MCF 10A (cell line): ENCODE data around the gene PHLDB3. TPM values are rescaled to one million over a fixed set of nuclear protein-coding genes. Genes with fewer than 3 reads are reported as not detected.

Source experiments
- BruUV-seq: library from RNA; stranded (reverse); fragments of 400-500 nt; replicated peaks from 2 replicates; lab custom pipeline; 2021; lab: Mats Ljungman, UMichigan
- CTCF ChIA-PET: fragments of 300-600 bp; sonication (Branson Sonifier 250); formaldehyde crosslinking; extraction: SDS; loops from one replicate; lab custom pipeline; 2021; ENCODE audit warnings: antibody characterized with exemption, inconsistent platforms; lab: Yijun Ruan, JAX
- POLR2A ChIA-PET: fragments of 300-600, 350-650 bp; sonication (Branson Sonifier 250); formaldehyde crosslinking; extraction: SDS; loops from one replicate; lab custom pipeline; 2020; ENCODE audit warnings: antibody characterized with exemption, inconsistent platforms; lab: Yijun Ruan, JAX
- DNase-seq: peaks from one replicate; pipeline ENCODE4 v3.0.0-alpha.2; 2018; ENCODE audit not compliant: unreplicated experiment
- H3K27ac Mint-ChIP-seq: one replicate; pipeline ENCODE4 v1.8.0; 2022; ENCODE audit warnings: mild to moderate bottlenecking, low read depth, mixed read lengths; ENCODE audit not compliant: unreplicated experiment
- H3K27me3 Mint-ChIP-seq: one replicate; pipeline ENCODE4 v1.8.0; 2022; ENCODE audit warnings: mixed read lengths; ENCODE audit not compliant: insufficient read depth, unreplicated experiment
- H3K36me3 Mint-ChIP-seq: one replicate; pipeline ENCODE4 v1.8.0; 2022; ENCODE audit warnings: mild to moderate bottlenecking, moderate library complexity, mixed read lengths; ENCODE audit not compliant: insufficient read depth, unreplicated experiment
- H3K4me1 Mint-ChIP-seq: one replicate; pipeline ENCODE4 v1.8.0; 2022; ENCODE audit warnings: mixed read lengths; ENCODE audit not compliant: insufficient read depth, unreplicated experiment
- H3K4me3 Mint-ChIP-seq: one replicate; pipeline ENCODE4 v1.8.0; 2022; ENCODE audit warnings: mild to moderate bottlenecking, moderate library complexity, mixed read lengths; ENCODE audit not compliant: unreplicated experiment
- H3K9me3 Mint-ChIP-seq: one replicate; pipeline ENCODE4 v1.8.0; 2022; ENCODE audit warnings: mixed read lengths; ENCODE audit not compliant: unreplicated experiment
- intact Hi-C: fragments of 100-400 bp; cut with micrococcal nuclease; formaldehyde crosslinking; loops from 2 replicates; pipeline ENCODE4 v1.14.1; 2022
- total RNA-seq: library from RNA; stranded (reverse); gene quantifications from 2 replicates; pipeline ENCODE4 v1.2.3, GENCODE V29; 2022
- TF ChIP-seq, protein P1 (sequence below): fragments of 200-600 bp; IDR thresholded peaks from one replicate; pipeline ENCODE4 v1.8.0; 2022; ENCODE audit warnings: antibody characterized with exemption, mild to moderate bottlenecking; ENCODE audit not compliant: unreplicated experiment

The PHLDB3 gene
- total RNA-seq, 1 experiment from 2014 or later: 11.8 TPM

DNA sequence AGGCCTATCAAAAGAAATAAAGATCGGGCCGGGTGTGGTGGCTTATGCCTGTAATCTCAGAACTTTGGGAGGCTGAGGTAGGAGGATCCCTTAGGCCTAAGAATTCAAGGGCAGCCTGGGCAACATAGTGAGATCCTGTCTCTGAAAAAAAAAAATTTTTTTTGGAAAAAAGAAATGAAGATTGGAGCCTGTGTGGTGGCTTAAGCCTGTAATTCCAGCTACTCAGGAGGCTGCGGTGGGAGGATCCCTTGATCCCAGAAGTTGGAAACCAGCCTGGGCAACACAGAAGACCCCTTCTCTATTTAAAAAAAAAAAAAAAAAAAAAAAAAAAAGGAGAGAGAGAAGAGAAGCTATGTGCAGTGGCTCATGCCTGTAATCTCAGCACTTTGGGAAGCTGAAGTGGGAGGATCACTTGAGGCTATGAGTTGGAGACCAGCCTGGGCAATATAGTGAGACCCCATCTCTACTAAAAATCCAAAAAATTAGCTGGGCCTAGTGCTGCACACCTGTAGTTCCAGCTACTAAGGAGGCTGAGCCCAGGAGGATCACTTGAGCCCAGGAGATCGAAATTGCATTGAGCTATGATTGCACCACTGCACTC lies 24.5 kb downstream of the PHLDB3 start:
- CTCF ChIA-PET: interaction anchor here (0.6 to 0.9 kb wide), 2 partner anchors 31 to 74 kb away, joined by 3 to 4 read pairs; no protein-coding TSS in a partner anchor

DNA sequence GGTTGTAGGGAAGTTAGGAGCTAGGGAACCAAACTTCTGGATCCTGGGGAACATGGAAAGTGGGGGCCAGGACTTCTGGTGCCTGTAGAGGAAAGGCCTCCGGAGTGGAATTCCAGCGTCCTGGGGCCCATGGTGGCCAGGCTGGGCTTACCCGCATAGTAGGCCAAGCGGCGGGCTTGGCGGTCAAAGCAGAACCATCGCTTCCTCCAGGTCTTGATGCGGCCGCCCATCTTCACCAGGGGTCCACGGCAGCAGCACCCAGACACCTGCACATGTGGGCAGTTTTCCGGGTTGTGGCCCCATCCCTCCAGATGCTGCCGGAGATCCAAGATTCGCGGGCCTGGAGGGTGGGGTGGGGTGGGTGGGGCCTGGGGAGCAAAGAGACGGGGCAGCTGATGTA lies 25.3 kb downstream of the PHLDB3 start:
- peaks cover 9% of the 10 kb centered on the region for H3K4me1 Mint-ChIP-seq
- TF ChIP-seq, protein P1, sequence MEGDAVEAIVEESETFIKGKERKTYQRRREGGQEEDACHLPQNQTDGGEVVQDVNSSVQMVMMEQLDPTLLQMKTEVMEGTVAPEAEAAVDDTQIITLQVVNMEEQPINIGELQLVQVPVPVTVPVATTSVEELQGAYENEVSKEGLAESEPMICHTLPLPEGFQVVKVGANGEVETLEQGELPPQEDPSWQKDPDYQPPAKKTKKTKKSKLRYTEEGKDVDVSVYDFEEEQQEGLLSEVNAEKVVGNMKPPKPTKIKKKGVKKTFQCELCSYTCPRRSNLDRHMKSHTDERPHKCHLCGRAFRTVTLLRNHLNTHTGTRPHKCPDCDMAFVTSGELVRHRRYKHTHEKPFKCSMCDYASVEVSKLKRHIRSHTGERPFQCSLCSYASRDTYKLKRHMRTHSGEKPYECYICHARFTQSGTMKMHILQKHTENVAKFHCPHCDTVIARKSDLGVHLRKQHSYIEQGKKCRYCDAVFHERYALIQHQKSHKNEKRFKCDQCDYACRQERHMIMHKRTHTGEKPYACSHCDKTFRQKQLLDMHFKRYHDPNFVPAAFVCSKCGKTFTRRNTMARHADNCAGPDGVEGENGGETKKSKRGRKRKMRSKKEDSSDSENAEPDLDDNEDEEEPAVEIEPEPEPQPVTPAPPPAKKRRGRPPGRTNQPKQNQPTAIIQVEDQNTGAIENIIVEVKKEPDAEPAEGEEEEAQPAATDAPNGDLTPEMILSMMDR: no peak
- H3K27me3 Mint-ChIP-seq: no peaks in the 10 kb centered on the region
- intact Hi-C loops: no loop called here
- no TSS peak for BruUV-seq
- H3K4me3 Mint-ChIP-seq: no peak overlapping the region
- no peaks in the 10 kb centered on the region for H3K9me3 Mint-ChIP-seq
- POLR2A ChIA-PET: interaction anchor here (0.9 to 1.2 kb wide), 2 partner anchors 13 to 23 kb away, joined by 3 to 6 read pairs; partner anchors contain the start of gene LYPD3
- CTCF ChIA-PET: interaction anchor here (0.6 kb wide), 2 partner anchors 16 to 31 kb away, joined by 3 read pairs; no protein-coding TSS in a partner anchor
- H3K27ac Mint-ChIP-seq: no peak overlapping the region
- peaks cover 34% of the 10 kb centered on the region for H3K36me3 Mint-ChIP-seq
- no peak for DNase-seq

More for the DNA sequence above, 24.5 kb downstream of the PHLDB3 start:
- Mint-ChIP-seq H3K27me3 (no peaks in the 10 kb centered on the region), H3K27ac (no peak overlapping the region), H3K4me3 (no peak overlapping the region), H3K36me3 (peaks cover 31% of the 10 kb centered on the region), H3K4me1 (peaks cover 7% of the 10 kb centered on the region), H3K9me3 (no peaks in the 10 kb centered on the region)
- DNase-seq: no peak
- POLR2A ChIA-PET: interaction anchor here (0.6 to 1.1 kb wide), 3 partner anchors 15 to 115 kb away, joined by 3 to 6 read pairs (median 3); no protein-coding TSS in a partner anchor
- TF ChIP-seq, protein P1: no peak
- BruUV-seq: no TSS peak
- intact Hi-C loops: no loop called here

DNA sequence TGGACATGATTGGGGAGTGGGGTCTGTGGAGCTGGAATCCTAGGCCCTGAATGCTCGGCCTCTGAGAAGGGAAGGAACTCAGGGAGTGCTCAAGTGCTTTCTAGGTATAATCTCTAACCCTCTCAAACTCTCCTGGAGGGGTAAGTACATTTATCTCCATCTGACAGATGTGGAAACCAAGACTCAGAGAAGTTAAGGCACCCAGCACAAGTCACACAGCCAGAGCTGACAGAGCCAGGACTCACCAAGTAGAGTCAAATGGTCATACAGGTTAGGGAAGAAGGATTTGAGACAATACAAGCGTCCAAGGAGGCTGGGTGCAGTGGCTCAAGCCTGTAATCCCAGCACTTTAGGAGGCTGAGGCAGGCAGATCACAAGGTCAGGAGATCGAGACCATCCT lies 26.2 kb downstream of the PHLDB3 start:
- intact Hi-C loops: no loop called here
- BruUV-seq: no TSS peak
- TF ChIP-seq, protein P1: no peak
- no peak for DNase-seq
- Mint-ChIP-seq H3K27me3 (no peaks in the 10 kb centered on the region), H3K4me1 (peaks cover 14% of the 10 kb centered on the region), H3K9me3 (no peaks in the 10 kb centered on the region), H3K36me3 (peaks cover 37% of the 10 kb centered on the region), H3K4me3 (no peak overlapping the region), H3K27ac (peak overlapping the region; percentile 16)
- POLR2A ChIA-PET: interaction anchor here (0.6 to 1.2 kb wide), 2 partner anchors 13 to 35 kb away, joined by 3 read pairs; partner anchors contain the start of gene LYPD3
- CTCF ChIA-PET: interaction anchor here (0.6 kb wide), 1 partner anchor 46 kb away, joined by 3 read pairs; no protein-coding TSS in a partner anchor

DNA sequence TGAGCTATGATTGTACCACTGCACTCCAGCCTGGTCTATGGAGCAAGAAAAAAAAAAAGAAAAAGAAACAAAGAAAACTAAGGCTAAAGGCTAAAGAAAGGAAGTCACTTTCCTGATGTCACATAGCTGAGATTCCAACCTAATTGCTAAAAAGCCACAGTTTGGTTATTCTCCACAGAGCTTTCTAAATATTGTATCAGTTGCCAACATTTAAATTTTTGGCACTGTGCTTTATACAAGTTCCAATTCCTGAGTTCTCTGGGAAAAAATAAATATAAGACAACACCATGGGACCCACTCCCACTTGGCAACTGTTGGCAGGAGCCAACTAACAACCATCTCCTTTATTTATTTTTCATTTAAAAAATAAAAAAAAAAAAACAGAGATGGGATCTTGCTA lies 27.9 kb downstream of the PHLDB3 start:
- intact Hi-C loops: no loop called here
- DNase-seq: no peak
- TF ChIP-seq, protein P1: no peak
- peak overlapping the region; percentile 49 for H3K27ac Mint-ChIP-seq
- H3K9me3 Mint-ChIP-seq: no peaks in the 10 kb centered on the region
- peaks cover 14% of the 10 kb centered on the region for H3K4me1 Mint-ChIP-seq
- no peaks in the 10 kb centered on the region for H3K27me3 Mint-ChIP-seq
- no TSS peak for BruUV-seq
- ChIA-PET POLR2A (interaction anchor here (1.0 to 1.9 kb wide), 2 partner anchors 13 to 27 kb away, joined by 4 read pairs; partner anchors contain the start of gene PHLDB3), CTCF (no interaction called here)
- no peak overlapping the region for H3K4me3 Mint-ChIP-seq
- H3K36me3 Mint-ChIP-seq: peaks cover 37% of the 10 kb centered on the region
